22Rv1 (cell line): Measurements from ENCODE around the gene CSNK2A3.

Experiments used
- CTCF ChIP-seq: fragments of 450-650 bp; IDR thresholded peaks from 2 replicates; pipeline ENCODE4 v1.5.1; 2017; ENCODE audit warnings: mild to moderate bottlenecking
- ZFX ChIP-seq: fragments of 450-650 bp; IDR thresholded peaks from 2 replicates; pipeline ENCODE4 v1.6.1; 2017; ENCODE audit warnings: antibody characterized with exemption, borderline replicate concordance

GRCh38 chr11:11349106-11349825 is 3.8 kb downstream of the CSNK2A3 start:
- no peak for TF ChIP-seq CTCF
- TF ChIP-seq ZFX, result no peak
